A673 (cell line): Measurements from ENCODE around the gene KLHL17.

ENCODE experiments used
- CTCF ChIP-seq: fragments of 300-800, 200-600 bp; sonication (generic); conservative IDR thresholded peaks from 2 replicates; pipeline ENCODE4 v1.5.1; 2017; ENCODE audit warnings: low read depth, mild to moderate bottlenecking, antibody characterized with exemption, low read length, moderate library complexity, mixed read lengths
- EZH2 ChIP-seq: fragments of 200-600 bp; sonication (generic); IDR thresholded peaks from 2 replicates; pipeline ENCODE4 v1.6.1; 2017; ENCODE audit warnings: borderline replicate concordance, low read depth, mild to moderate bottlenecking, mixed read lengths, antibody characterized with exemption, low read length; ENCODE audit not compliant: poor library complexity, severe bottlenecking

GRCh38 chr1:999725-1000356, 39.5 kb downstream of the KLHL17 start, which contains the start of gene HES4:
- TF ChIP-seq CTCF (no peak), EZH2 (no peak)
